H9 (cell line): ENCODE data around the gene SCYGR1. TPM values are rescaled to one million over a fixed set of nuclear protein-coding genes. Genes with fewer than 3 reads are reported as not detected.

Experiments
- DNase-seq: peaks from one replicate; pipeline ENCODE4 v3.0.0-alpha.2; 2017
- H2AFZ ChIP-seq: one replicate; pipeline ENCODE4 v1.6.1; 2013; ENCODE audit warnings: mild to moderate bottlenecking, low read length, control low read depth, moderate library complexity
- H2AK5ac ChIP-seq: 2 replicates; pipeline ENCODE4 v1.6.1; 2013; ENCODE audit warnings: low read length, control low read depth, mixed read lengths; ENCODE audit not compliant: insufficient read length
- H2BK120ac ChIP-seq: one replicate; pipeline ENCODE4 v1.6.1; 2013; ENCODE audit warnings: low read depth, mild to moderate bottlenecking, low read length, control low read depth, inconsistent platforms; ENCODE audit not compliant: poor library complexity, severe bottlenecking
- H2BK12ac ChIP-seq: 2 replicates; pipeline ENCODE4 v1.6.1; 2013; ENCODE audit warnings: low read length, control low read depth, mixed read lengths, low read depth; ENCODE audit not compliant: insufficient read length
- H2BK15ac ChIP-seq: 2 replicates; pipeline ENCODE4 v1.6.1; 2013; ENCODE audit warnings: low read depth, low read length, control low read depth
- H2BK20ac ChIP-seq: one replicate; pipeline ENCODE4 v1.6.1; 2013; ENCODE audit warnings: low read depth, mild to moderate bottlenecking, low read length, control low read depth, inconsistent platforms; ENCODE audit not compliant: poor library complexity, severe bottlenecking
- H2BK5ac ChIP-seq: 2 replicates; pipeline ENCODE4 v1.6.1; 2013; ENCODE audit warnings: low read length, control low read depth, mixed read lengths; ENCODE audit not compliant: insufficient read length
- H3K14ac ChIP-seq: 2 replicates; pipeline ENCODE4 v1.6.1; 2013; ENCODE audit warnings: low read length, control low read depth; ENCODE audit not compliant: insufficient read depth
- H3K18ac ChIP-seq: 2 replicates; pipeline ENCODE4 v1.6.1; 2013; ENCODE audit warnings: low read depth, mild to moderate bottlenecking, mixed read lengths, low read length, control low read depth; ENCODE audit not compliant: insufficient read length
- H3K23ac ChIP-seq: 2 replicates; pipeline ENCODE4 v1.6.1; 2013; ENCODE audit warnings: low read length, control low read depth, mixed read lengths, low read depth; ENCODE audit not compliant: insufficient read length
- H3K23me2 ChIP-seq: 2 replicates; pipeline ENCODE4 v1.6.1; 2013; ENCODE audit warnings: low read depth, mild to moderate bottlenecking, mixed read lengths, low read length, control low read depth; ENCODE audit not compliant: insufficient read length, poor library complexity, severe bottlenecking
- H3K27ac ChIP-seq: 2 replicates; pipeline ENCODE4 v1.5.1; 2013; ENCODE audit warnings: low read length, control low read depth, mixed read lengths, low read depth; ENCODE audit not compliant: insufficient read length
- H3K27me3 ChIP-seq: 2 replicates; pipeline ENCODE4 v1.6.1; 2013; ENCODE audit warnings: low read length, control low read depth, inconsistent platforms; ENCODE audit not compliant: insufficient read depth
- H3K4ac ChIP-seq: 2 replicates; pipeline ENCODE4 v1.6.1; 2013; ENCODE audit warnings: low read depth, mild to moderate bottlenecking, control low read depth, inconsistent platforms, low read length, moderate library complexity
- H3K4me1 ChIP-seq: 2 replicates; pipeline ENCODE4 v1.6.1; 2013; ENCODE audit warnings: low read length, control low read depth, inconsistent platforms; ENCODE audit not compliant: insufficient read depth
- H3K4me2 ChIP-seq: 2 replicates; pipeline ENCODE4 v1.6.1; 2013; ENCODE audit warnings: low read length, control low read depth, mixed read lengths; ENCODE audit not compliant: insufficient read length, insufficient read depth
- H3K56ac ChIP-seq: 2 replicates; pipeline ENCODE4 v1.6.1; 2013; ENCODE audit warnings: low read depth, mild to moderate bottlenecking, mixed read lengths, low read length, control low read depth; ENCODE audit not compliant: insufficient read length
- H3K79me1 ChIP-seq: 2 replicates; pipeline ENCODE4 v1.6.1; 2013; ENCODE audit warnings: low read depth, mild to moderate bottlenecking, moderate library complexity, low read length, control low read depth, inconsistent platforms; ENCODE audit not compliant: insufficient read depth, poor library complexity, severe bottlenecking
- H3K79me2 ChIP-seq: 2 replicates; pipeline ENCODE4 v1.6.1; 2013; ENCODE audit warnings: low read length, control low read depth, inconsistent platforms; ENCODE audit not compliant: insufficient read depth
- H3K9ac ChIP-seq: 2 replicates; pipeline ENCODE4 v1.6.1; 2013; ENCODE audit warnings: low read length, control low read depth, mixed read lengths; ENCODE audit not compliant: insufficient read length; ENCODE audit errors: extremely low read depth
- H3K9me3 ChIP-seq: one replicate; pipeline ENCODE4 v1.6.1; 2013; ENCODE audit warnings: low read depth, low read length, inconsistent platforms; ENCODE audit not compliant: control insufficient read depth
- H3T11ph ChIP-seq: one replicate; pipeline ENCODE4 v1.6.1; 2013; ENCODE audit warnings: mild to moderate bottlenecking, low read length, control low read depth, inconsistent platforms
- H4K20me1 ChIP-seq: one replicate; pipeline ENCODE4 v1.6.1; 2013; ENCODE audit not compliant: control insufficient read depth, insufficient read length, insufficient read depth
- H4K5ac ChIP-seq: 2 replicates; pipeline ENCODE4 v1.6.1; 2013; ENCODE audit warnings: low read depth, mild to moderate bottlenecking, mixed read lengths, low read length, control low read depth; ENCODE audit not compliant: insufficient read length
- H4K8ac ChIP-seq: replicated peaks from 2 replicates; pipeline ENCODE4 v1.6.1; 2013; ENCODE audit warnings: low read length, control low read depth, mixed read lengths, low read depth; ENCODE audit not compliant: insufficient read length
- H4K91ac ChIP-seq: 2 replicates; pipeline ENCODE4 v1.6.1; 2013; ENCODE audit warnings: low read depth, mild to moderate bottlenecking, moderate library complexity, mixed read lengths, low read length, control low read depth; ENCODE audit not compliant: insufficient read length
- H3K27ac Mint-ChIP-seq, 3 experiments: 2 replicates in 2 of 3; 3 replicates in 1 of 3; pipeline ENCODE4 v1.8.0; 2020 to 2021; ENCODE audit warnings: mixed read lengths in 3 of 3, mild to moderate bottlenecking in 1 of 3, moderate library complexity in 1 of 3
- H3K27me3 Mint-ChIP-seq: 2 replicates; pipeline ENCODE4 v1.8.0; 2021; ENCODE audit warnings: low read depth, mild to moderate bottlenecking, moderate library complexity, mixed read lengths
- H3K36me3 Mint-ChIP-seq, 3 experiments: 2 replicates in 2 of 3; 3 replicates in 1 of 3; pipeline ENCODE4 v1.8.0; 2020 to 2021; ENCODE audit warnings: low read depth in 3 of 3, mixed read lengths in 3 of 3; ENCODE audit not compliant: insufficient read depth in 1 of 3
- H3K4me1 Mint-ChIP-seq, 2 experiments: 2 replicates each; pipeline ENCODE4 v1.8.0; 2020; ENCODE audit warnings: mixed read lengths in 2 of 2
- H3K4me3 Mint-ChIP-seq, 2 experiments: 2 replicates in 1 of 2; 3 replicates in 1 of 2; pipeline ENCODE4 v1.8.0; 2020 to 2021; ENCODE audit warnings: mild to moderate bottlenecking in 2 of 2, mixed read lengths in 2 of 2, moderate library complexity in 1 of 2
- H3K9me3 Mint-ChIP-seq, 2 experiments: 2 replicates in 1 of 2; 3 replicates in 1 of 2; pipeline ENCODE4 v1.8.0; 2020; ENCODE audit warnings: mild to moderate bottlenecking in 2 of 2, mixed read lengths in 2 of 2, moderate library complexity in 1 of 2
- total RNA-seq: library from RNA; stranded (reverse); gene quantifications from 2 replicates; pipeline ENCODE4 v1.2.1, GENCODE V29; 2021
- TF ChIP-seq, protein P1 (sequence below): fragments of 200-600 bp; sonication (generic); conservative IDR thresholded peaks from 3 replicates; pipeline ENCODE4 v1.8.0; 2021; ENCODE audit warnings: antibody characterized with exemption, mild to moderate bottlenecking

Gene SCYGR1
- total RNA-seq, 1 experiment from 2014 or later = not detected

- Histone ChIP-seq H3K79me2 (no peaks in the 10 kb centered on the region), H3K14ac (no peak overlapping the region), H2BK5ac (no peak overlapping the region), H2BK120ac (no peak overlapping the region), H3K23me2 (no peaks in the 10 kb centered on the region), H3K27ac (no peak overlapping the region), H2BK15ac (no peak overlapping the region), H4K91ac (no peak overlapping the region), H3K18ac (no peak overlapping the region), H3K79me1 (no peaks in the 10 kb centered on the region), H2AK5ac (no peak overlapping the region), H3K4me1 (no peaks in the 10 kb centered on the region), H4K20me1 (no peaks in the 10 kb centered on the region), H4K5ac (no peak overlapping the region), H2BK20ac (no peak overlapping the region), H3K9ac (no peak overlapping the region), H4K8ac (no peak overlapping the region), H3K27me3 (no peaks in the 10 kb centered on the region), H3K23ac (no peak overlapping the region), H3K4me2 (no peak overlapping the region), H2AFZ (no peak overlapping the region), H3K4ac (no peak overlapping the region), H3T11ph (no peak overlapping the region), H2BK12ac (no peak overlapping the region), H3K56ac (no peak overlapping the region), H3K9me3 (no peaks in the 10 kb centered on the region)
- Mint-ChIP-seq H3K9me3 (peaks cover 0 to 5% of the 10 kb centered on the region in 2 experiments; a peak in 1 of 5 replicates), H3K4me3 (no peak overlapping the region), H3K27ac (no peak overlapping the region), H3K4me1 (peaks cover 4 to 5% of the 10 kb centered on the region in 2 experiments; a peak in 3 of 4 replicates), H3K36me3 (peaks cover 0 to 3% (median 0%) of the 10 kb centered on the region in 3 experiments; a peak in 1 of 7 replicates), H3K27me3 (no peaks in the 10 kb centered on the region)
- no peak for DNase-seq
- TF ChIP-seq, protein P1, sequence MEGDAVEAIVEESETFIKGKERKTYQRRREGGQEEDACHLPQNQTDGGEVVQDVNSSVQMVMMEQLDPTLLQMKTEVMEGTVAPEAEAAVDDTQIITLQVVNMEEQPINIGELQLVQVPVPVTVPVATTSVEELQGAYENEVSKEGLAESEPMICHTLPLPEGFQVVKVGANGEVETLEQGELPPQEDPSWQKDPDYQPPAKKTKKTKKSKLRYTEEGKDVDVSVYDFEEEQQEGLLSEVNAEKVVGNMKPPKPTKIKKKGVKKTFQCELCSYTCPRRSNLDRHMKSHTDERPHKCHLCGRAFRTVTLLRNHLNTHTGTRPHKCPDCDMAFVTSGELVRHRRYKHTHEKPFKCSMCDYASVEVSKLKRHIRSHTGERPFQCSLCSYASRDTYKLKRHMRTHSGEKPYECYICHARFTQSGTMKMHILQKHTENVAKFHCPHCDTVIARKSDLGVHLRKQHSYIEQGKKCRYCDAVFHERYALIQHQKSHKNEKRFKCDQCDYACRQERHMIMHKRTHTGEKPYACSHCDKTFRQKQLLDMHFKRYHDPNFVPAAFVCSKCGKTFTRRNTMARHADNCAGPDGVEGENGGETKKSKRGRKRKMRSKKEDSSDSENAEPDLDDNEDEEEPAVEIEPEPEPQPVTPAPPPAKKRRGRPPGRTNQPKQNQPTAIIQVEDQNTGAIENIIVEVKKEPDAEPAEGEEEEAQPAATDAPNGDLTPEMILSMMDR = no peak
Observed at GRCh38 chr2:227402321-227402720, 14.6 kb upstream of the SCYGR1 start.
